Measurements from ENCODE around the gene ST8SIA5.
"Not testable (repeated sequence)": the region's sequence is repeated elsewhere in the genome, so short reads cannot be mapped to it uniquely, and the experiment has no call there.

ST8SIA5 gene, protein sequence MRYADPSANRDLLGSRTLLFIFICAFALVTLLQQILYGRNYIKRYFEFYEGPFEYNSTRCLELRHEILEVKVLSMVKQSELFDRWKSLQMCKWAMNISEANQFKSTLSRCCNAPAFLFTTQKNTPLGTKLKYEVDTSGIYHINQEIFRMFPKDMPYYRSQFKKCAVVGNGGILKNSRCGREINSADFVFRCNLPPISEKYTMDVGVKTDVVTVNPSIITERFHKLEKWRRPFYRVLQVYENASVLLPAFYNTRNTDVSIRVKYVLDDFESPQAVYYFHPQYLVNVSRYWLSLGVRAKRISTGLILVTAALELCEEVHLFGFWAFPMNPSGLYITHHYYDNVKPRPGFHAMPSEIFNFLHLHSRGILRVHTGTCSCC

GRCh38 chr18:46756559-46757201 lies at the start of gene ST8SIA5:
Gene ST8SIA5, minus strand, starts transcription at chr18:46757053. Its CDS starts 545 bp downstream, at chr18:46756508.
- no peak for DNase-seq

DNA sequence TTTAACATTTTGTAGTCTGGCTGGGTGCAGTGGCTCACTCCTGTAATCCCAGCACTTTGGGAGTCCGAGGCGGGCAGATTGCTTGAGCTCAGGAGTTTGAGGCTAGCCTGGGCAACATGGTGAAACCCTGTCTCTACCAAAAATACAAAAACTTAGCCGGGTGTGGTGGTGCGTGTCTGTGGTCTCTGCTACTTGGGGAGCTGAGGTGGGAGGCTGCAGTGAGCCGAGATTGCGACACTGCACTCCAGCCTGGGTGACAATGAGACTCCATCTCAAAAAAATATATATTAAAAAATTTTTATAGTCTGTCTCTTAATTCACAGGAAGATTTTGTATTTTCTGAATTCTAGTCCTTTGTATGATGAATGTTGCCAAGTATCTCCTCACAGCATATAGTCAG lies 39.1 kb upstream of the ST8SIA5 start:
- not testable (repeated sequence) for DNase-seq

- no peak for DNase-seq
Observed at GRCh38 chr18:46794607-46795006, 37.8 kb upstream of the ST8SIA5 start.

DNA sequence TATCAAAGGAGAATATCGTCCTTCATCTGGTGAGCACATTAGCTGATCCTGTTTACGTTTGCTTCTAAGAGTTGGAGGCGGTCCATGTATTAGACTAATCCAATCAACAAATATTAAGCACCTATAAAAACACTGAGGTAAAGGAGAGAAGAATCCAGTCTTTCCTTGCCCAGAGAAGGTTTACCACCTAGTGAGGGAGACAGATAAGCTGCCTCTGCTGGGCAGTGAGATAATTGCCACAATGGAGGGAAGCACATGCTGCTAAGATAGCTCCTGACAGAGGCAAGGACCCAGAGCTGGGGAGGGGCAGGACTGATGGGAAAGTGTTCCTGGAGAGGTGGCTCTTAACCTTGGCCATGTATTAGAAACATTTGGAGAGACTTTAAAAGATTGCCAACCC lies 36.7 kb upstream of the ST8SIA5 start:
- DNase-seq = no peak

DNA sequence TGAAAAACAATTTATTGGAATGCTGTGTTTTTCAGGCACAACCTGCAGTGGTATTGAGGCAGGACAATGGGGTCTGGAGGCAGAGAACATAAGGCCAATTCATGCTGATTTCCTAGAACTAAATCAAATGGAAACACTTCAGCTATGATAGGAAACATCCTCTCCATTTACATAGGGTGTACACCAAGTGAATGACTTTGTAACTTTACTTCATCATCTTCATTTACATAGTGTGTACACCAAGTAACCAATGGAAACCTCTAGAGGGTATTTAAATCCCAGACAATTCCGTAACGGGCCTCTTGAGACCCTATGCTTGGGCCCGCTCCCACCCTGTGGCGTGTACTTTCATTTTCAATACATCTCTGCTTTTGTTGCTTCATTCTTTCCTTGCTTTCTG lies 32.2 kb upstream of the ST8SIA5 start:
- DNase-seq = no peak

GRCh38 chr18:46787674-46788073 lies 30.8 kb upstream of the ST8SIA5 start:
- no peak for DNase-seq

DNA sequence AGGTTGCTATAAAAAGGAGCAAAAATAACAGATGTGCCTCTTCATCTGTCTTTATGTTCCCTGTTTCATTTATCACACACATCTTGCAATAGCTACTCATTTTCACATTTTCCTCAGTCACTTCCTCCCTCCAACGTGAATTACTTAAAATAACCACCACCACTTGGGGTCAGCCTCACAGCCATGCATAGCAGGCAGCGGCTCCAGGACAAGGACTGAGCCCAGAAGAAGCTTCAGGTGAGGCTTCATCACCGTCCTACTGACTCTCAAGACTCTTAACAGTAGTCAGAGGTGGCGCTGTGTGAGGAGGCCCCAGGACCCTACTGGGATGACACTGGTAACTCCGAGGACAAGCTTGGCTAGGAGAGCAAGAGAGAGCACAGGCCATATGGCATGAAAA lies 15.5 kb upstream of the ST8SIA5 start:
- DNase-seq = no peak

DNA sequence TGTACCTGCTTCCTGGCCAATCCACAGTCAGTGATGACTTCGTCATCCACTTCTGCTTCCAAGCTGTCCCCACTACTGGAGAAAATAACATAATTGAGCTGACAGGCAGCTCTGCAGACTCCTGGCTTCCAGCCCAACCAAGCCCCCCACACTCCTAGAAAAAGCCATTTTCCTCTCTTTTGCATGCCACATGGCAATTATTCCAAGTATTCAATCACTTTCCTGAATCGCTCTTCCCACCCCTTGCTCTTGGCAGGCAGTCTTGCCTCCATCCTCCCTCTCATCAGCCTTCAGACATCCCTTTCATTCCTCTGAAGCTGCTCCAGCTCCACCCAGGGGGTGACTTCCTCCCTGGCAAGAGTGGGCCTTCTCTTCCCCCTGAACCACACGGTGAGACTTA lies 14.3 kb upstream of the ST8SIA5 start:
- no peak for DNase-seq

GRCh38 chr18:46770708-46771107 lies 13.9 kb upstream of the ST8SIA5 start:
- DNase-seq = no peak

GRCh38 chr18:46768166-46768921 lies 11.5 kb upstream of the ST8SIA5 start:
- no peak for DNase-seq

DNA sequence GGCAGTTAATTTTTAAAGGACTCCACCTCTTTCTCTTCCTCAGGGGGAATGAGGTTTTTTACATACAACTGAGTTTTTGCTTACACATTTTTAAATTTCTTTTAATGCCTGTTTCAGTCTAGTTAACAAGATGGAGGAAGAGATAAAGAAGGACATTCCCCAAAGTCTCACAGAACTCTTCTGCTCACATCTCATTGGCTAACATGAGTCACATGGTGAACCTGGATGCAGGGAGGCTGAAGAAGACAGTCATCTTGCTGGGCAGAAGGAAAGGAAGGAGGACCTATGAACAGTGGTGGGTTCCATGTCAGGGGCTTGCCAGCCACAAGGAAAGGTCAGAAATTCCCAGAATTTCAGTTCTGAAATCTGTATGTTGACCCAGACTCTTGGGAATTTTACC lies 10.4 kb upstream of the ST8SIA5 start:
- DNase-seq = no peak

DNA sequence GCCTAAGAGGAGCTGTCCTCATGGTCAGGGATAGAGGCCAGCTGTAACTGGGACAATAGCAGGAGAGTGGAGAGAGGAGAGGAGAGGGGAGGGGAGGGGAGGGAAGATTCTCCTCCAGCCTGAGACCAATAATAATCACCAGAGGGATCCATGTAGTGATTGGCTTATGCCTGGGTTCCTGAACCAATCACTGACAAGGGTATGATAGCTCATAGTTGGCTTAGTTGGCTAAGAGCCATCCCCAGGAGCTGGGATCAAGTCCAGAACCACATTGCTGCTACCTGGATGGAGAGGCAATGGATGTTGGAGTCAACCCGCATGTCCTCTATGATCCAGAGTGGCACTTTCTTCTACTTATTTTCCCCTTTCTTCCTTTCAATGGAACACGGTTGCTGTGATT lies 7.7 kb upstream of the ST8SIA5 start:
- no peak for DNase-seq

DNA sequence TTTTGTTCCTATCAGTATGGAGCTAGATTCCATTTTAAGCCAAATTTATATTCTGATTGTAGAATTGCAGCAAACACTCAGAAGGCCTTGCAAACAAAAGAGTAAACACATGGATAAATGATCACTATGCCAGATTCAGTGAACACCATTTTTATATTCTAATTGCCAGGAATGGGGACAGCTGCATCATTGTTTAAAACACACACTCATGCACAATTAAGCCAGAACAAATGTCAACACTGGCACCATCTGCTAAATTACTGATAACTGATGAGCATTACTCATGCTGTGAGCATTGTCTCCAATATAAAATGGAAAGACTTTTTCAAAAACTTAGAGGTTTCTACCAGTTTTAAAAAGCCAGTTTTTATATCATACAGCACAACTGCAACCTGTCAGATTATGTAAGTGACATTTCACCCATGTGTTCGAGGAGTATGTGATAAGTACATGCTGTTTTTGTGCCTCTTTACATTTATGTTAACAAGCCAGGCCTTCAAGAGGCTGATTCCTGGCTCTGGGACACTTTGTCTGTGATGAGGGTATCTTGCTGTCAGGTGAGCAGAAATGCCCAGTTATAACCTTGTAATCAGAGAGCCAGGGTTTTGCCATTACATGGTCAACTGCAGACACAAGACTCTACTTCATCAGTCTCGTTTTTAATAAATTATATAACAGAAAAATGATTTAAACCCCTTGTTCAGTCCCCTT lies 4.4 kb upstream of the ST8SIA5 start:
- DNase-seq = no peak

- no peak for DNase-seq
Observed at GRCh38 chr18:46759890-46760289, 3.0 kb upstream of the ST8SIA5 start.

GRCh38 chr18:46756025-46756558 lies 761 bp downstream of the ST8SIA5 start:
- DNase-seq = no peak

DNA sequence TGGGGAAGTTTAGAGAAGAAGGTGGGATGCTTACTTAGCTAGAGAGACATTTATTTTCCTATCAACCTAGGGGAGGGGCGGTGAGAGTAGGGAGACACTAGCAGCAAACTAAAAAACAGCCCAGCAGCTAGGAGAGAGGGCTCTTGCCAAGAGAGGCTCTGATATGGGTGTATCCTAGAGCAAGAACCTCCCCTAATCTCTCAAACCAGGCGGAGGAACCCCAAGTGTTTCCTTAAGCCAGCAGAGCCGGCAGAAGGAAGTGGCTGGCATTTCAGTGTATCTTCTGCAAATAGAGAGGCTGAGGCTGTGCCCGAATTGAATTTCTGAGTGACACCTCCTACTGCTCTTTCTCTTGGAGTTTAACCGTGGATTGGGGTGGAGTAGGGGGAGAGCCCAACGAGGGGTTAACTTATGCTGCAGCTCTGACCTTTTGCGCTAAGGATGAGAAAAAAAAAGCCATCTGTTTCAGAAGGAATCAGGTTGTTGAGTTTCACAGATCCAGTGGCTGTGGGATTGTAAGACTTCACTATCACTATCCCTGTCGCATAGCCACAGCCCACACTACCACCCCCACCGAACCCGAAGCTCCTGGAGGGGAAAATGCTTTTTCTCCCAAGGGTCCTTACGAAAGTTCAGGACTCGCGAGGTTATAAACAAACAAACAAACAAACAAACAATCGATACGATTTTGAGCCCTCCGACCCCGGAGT lies 1.4 kb downstream of the ST8SIA5 start:
- DNase-seq = no peak

GRCh38 chr18:46754661-46755292 lies 2.1 kb downstream of the ST8SIA5 start:
- DNase-seq = no peak

- DNase-seq = no peak
Observed at GRCh38 chr18:46754188-46754587, 2.7 kb downstream of the ST8SIA5 start.

DNA sequence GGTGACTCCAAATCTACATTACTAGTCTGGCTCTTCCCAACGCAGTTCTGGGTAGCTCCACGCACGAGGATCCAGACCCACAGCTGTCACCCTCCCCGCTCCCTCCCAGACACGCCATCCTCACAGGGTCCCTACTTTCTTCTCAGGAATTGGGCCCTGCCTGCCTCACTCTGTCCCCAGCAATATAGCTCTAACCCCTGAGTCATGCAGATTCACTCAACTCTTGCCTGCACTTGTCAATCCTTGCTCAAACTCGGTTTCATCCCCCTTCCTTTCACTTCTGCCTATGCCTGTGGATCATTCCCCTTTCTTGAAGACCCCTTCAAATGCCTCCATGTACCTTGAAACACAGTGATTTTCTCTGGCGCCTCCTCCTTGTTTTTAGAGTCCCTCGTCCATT lies 5.0 kb downstream of the ST8SIA5 start:
- DNase-seq = no peak

DNA sequence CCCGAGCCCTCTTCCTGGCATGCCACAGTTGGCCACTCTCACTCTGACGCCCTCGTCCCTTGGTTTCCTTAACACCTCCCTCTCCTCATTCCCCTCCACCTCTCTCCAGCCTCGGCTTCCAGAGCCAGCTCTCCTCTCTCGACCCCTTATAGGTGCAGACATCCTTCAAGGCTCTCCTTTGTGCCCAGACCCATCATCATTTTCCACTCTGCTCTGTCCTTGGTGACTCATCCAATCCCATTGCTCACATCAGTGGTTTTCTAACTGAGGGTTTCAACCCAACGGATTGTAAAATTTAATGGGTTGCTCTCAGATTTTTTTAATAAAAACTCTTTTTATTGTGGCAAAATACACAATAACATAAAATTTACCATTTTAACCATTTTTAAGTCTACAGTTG lies 6.2 kb downstream of the ST8SIA5 start:
- DNase-seq = no peak

GRCh38 chr18:46748466-46748865 lies 8.4 kb downstream of the ST8SIA5 start:
- DNase-seq = no peak

DNA sequence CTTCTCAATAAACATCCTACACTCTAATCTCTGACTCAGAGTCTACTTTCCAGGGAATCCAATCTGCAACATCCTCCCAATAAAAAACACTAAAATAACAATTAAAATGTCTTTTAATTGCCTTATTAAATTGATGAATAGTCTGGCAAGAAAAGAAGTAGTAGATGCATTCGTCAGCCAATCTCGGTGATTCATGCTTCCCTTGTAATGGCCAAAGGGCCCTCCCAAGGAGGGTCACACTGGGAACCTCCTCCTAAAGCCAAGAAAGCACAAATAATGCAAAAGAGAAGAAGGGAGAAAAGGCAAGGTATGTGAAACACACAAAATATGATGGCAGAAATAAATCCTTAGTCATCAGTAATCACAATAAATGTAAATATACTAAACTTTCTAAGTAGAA lies 16.8 kb downstream of the ST8SIA5 start:
- no peak for DNase-seq
